ENCODE results near the gene MATR3. TPM values are rescaled to one million over a fixed set of nuclear protein-coding genes. Genes with fewer than 3 reads are reported as not detected.

MATR3 gene
- total RNA-seq, 1 experiment from 2014 or later: 267 TPM

GRCh38 chr5:139335811-139336210 lies 42.3 kb downstream of the MATR3 start:
- Mint-ChIP-seq H3K4me3 (no peak overlapping the region), H3K9me3 (no peaks in the 10 kb centered on the region)

More at GRCh38 chr5:139335811-139336210, 42.3 kb downstream of the MATR3 start:
- no peaks in the 10 kb centered on the region for H3K79me1 ChIP-seq (ENCODE audit: insufficient read depth, low read depth, low read length, poor library complexity, severe bottlenecking)
- H3K56ac ChIP-seq (ENCODE audit: insufficient read length, low read depth, low read length): no peak overlapping the region
- H2AK5ac ChIP-seq (ENCODE audit: insufficient read length, low read length): no peak overlapping the region
- H4K5ac ChIP-seq (ENCODE audit: insufficient read length, low read depth, low read length): no peak overlapping the region
- H3K23ac ChIP-seq (ENCODE audit: insufficient read length, low read depth, low read length): no peak overlapping the region
- peaks cover 2 to 10% of the 10 kb centered on the region in 2 experiments for H3K4me1 Mint-ChIP-seq
- no peak overlapping the region for H4K91ac ChIP-seq (ENCODE audit: insufficient read length, low read depth, low read length)
- no peaks in the 10 kb centered on the region for H4K20me1 ChIP-seq (ENCODE audit: control insufficient read depth, insufficient read depth, insufficient read length)
- H3T11ph ChIP-seq (ENCODE audit: low read length): no peak overlapping the region
- no peak overlapping the region for H3K4me2 ChIP-seq (ENCODE audit: insufficient read depth, insufficient read length, low read length)
- H2BK12ac ChIP-seq (ENCODE audit: insufficient read length, low read depth, low read length): no peak overlapping the region
- no peak for DNase-seq
- H3K4ac ChIP-seq (ENCODE audit: low read depth, low read length): no peak overlapping the region
- H3K27ac Mint-ChIP-seq: peak overlapping the region in 2 of 3 experiments; percentile 88 to 95; a peak in 6 of 7 replicates
- H3K27me3 Mint-ChIP-seq (ENCODE audit: low read depth): peaks cover 3% of the 10 kb centered on the region; the same call in 1 of the 2 replicates
- H3K4me1 ChIP-seq (ENCODE audit: insufficient read depth, low read length): no peaks in the 10 kb centered on the region
- H3K27ac ChIP-seq (ENCODE audit: insufficient read length, low read depth, low read length): no peak overlapping the region
- no peaks in the 10 kb centered on the region for H3K9me3 ChIP-seq (ENCODE audit: control insufficient read depth, low read depth, low read length)
- no peak overlapping the region for H3K18ac ChIP-seq (ENCODE audit: insufficient read length, low read depth, low read length)
- peaks cover 11 to 22% (median 12%) of the 10 kb centered on the region in 3 experiments; a peak in 6 of 7 replicates for H3K36me3 Mint-ChIP-seq (ENCODE audit: insufficient read depth in 1 of 3, low read depth in 3 of 3)
- no peak overlapping the region for H2BK5ac ChIP-seq (ENCODE audit: insufficient read length, low read length)
- WGBS (ENCODE audit: extremely low coverage, insufficient read length, low lambda C conversion rate): no CpG with 5 or more reads among the region's 6 CpGs
- no peak for TF ChIP-seq CTCF (conservative IDR thresholded peaks at IDR 0.05)
- H2BK120ac ChIP-seq (ENCODE audit: low read depth, low read length, poor library complexity, severe bottlenecking): no peak overlapping the region
- H3K14ac ChIP-seq (ENCODE audit: insufficient read depth, low read length): no peak overlapping the region
- H4K8ac ChIP-seq (replicated peaks; ENCODE audit: insufficient read length, low read depth, low read length): no peak overlapping the region
- H2AFZ ChIP-seq (ENCODE audit: low read length): no peak overlapping the region
- no peak overlapping the region for H2BK15ac ChIP-seq (ENCODE audit: low read depth, low read length)
- no peak overlapping the region for H3K9ac ChIP-seq (ENCODE audit: extremely low read depth, insufficient read length, low read length)
- no peak overlapping the region for H2BK20ac ChIP-seq (ENCODE audit: low read depth, low read length, poor library complexity, severe bottlenecking)
- no peaks in the 10 kb centered on the region for H3K23me2 ChIP-seq (ENCODE audit: insufficient read length, low read depth, low read length, poor library complexity, severe bottlenecking)
- no peaks in the 10 kb centered on the region for H3K27me3 ChIP-seq (ENCODE audit: insufficient read depth, low read length)
- no peaks in the 10 kb centered on the region for H3K79me2 ChIP-seq (ENCODE audit: insufficient read depth, low read length)

Data from H9 (cell line).